ENCODE data around the gene TAF1B. TPM values are rescaled to one million over a fixed set of nuclear protein-coding genes. Genes with fewer than 3 reads are reported as not detected.

TAF1B gene
- total RNA-seq, 4 donors from 2014 or later = 6.7 to 19.3 (median 14.9) TPM

DNA sequence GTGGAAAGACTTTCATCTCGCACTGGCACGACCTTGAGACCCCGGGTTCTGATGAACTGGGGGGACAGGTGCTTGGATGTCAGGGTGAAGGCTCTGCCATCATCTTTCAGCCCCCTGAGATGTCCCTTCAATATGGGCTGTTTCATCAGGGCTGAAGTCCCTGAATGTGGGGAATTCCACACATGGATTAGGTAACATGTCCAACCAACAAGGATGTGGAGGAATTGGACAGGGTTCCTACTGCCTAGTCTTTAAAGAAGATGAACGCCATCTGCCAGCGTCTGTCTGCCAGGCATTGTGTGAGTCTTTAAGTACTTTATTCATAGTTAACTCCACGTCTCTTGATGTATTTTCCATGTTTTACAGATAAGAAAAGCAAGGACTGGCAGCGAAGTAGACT lies 102.3 kb downstream of the TAF1B start:
- Histone ChIP-seq H3K36me3 (no peaks in the 10 kb centered on the region), H3K4me3 (no peak overlapping the region), H3K4me1 (peaks cover 0 to 53% (median 4%) of the 10 kb centered on the region in 3 donors), H3K27ac (peak overlapping the region; percentile 75 to 86 (median 81)), H3K27me3 (peaks cover 0 to 14% (median 0%) of the 10 kb centered on the region in 4 donors), H3K9me3 (no peaks in the 10 kb centered on the region)
- DNase-seq = no peak
- 56 to 60% methylated on average over 7 of the region's 7 CpGs for WGBS, 2 donors
- TF ChIP-seq, protein P1, sequence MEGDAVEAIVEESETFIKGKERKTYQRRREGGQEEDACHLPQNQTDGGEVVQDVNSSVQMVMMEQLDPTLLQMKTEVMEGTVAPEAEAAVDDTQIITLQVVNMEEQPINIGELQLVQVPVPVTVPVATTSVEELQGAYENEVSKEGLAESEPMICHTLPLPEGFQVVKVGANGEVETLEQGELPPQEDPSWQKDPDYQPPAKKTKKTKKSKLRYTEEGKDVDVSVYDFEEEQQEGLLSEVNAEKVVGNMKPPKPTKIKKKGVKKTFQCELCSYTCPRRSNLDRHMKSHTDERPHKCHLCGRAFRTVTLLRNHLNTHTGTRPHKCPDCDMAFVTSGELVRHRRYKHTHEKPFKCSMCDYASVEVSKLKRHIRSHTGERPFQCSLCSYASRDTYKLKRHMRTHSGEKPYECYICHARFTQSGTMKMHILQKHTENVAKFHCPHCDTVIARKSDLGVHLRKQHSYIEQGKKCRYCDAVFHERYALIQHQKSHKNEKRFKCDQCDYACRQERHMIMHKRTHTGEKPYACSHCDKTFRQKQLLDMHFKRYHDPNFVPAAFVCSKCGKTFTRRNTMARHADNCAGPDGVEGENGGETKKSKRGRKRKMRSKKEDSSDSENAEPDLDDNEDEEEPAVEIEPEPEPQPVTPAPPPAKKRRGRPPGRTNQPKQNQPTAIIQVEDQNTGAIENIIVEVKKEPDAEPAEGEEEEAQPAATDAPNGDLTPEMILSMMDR (IDR thresholded peaks at IDR 0.05) = no peak
- TF ChIP-seq POLR2A (IDR thresholded peaks at IDR 0.05) = no peak
- intact Hi-C loops (cut with DNase I) = no loop called here

- no peak for DNase-seq
- Histone ChIP-seq H3K27ac (peak overlapping the region; percentile 75 to 86 (median 81)), H3K36me3 (no peaks in the 10 kb centered on the region), H3K4me3 (no peak overlapping the region), H3K27me3 (peaks cover 0 to 14% (median 0%) of the 10 kb centered on the region in 4 donors), H3K9me3 (no peaks in the 10 kb centered on the region), H3K4me1 (peaks cover 0 to 51% (median 0%) of the 10 kb centered on the region in 3 donors)
- TF ChIP-seq, protein P1 (IDR thresholded peaks at IDR 0.05) = no peak
- no peak for TF ChIP-seq POLR2A (IDR thresholded peaks at IDR 0.05)
- intact Hi-C loops (cut with DNase I) = no loop called here
- WGBS, 2 donors = 79 to 91% methylated on average over 7 of the region's 7 CpGs
Measured at GRCh38 chr2:9946076-9946475, 102.8 kb downstream of the TAF1B start.

GRCh38 chr2:9946818-9947217 lies 103.5 kb downstream of the TAF1B start:
- Histone ChIP-seq H3K4me1 (peaks cover 0 to 44% (median 0%) of the 10 kb centered on the region in 3 donors), H3K9me3 (no peaks in the 10 kb centered on the region), H3K36me3 (no peaks in the 10 kb centered on the region), H3K4me3 (no peak overlapping the region), H3K27ac (no peak overlapping the region), H3K27me3 (peaks cover 0 to 14% (median 0%) of the 10 kb centered on the region in 4 donors)
- DNase-seq = no peak
- intact Hi-C loops (cut with DNase I) = no loop called here
- 84 to 89% methylated on average over 4 to 5 of the region's 5 CpGs for WGBS, 2 donors
- TF ChIP-seq POLR2A (IDR thresholded peaks at IDR 0.05) = no peak
- TF ChIP-seq, protein P1 (IDR thresholded peaks at IDR 0.05) = no peak

DNA sequence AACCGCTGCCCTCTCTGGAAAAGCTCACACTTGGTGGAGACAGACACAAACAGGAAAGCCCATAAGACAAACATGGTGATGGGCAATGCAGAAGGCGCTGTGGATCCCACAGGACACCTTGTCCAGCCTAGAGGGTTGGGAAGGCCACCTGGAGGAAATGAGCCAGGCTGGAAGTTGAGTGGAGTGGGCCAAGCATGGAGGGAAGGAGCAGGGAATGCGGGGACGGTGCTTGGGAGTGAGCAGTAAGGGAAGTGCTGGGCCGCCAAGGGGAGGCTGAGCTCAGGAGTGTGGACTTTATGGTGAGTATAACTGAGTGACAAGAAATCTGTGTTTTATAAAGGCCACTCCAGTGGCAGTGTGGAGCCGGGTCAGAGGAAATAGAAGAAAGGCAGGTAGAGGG lies 105.4 kb downstream of the TAF1B start:
- peaks cover 0 to 45% (median 4%) of the 10 kb centered on the region in 3 donors for H3K4me1 ChIP-seq
- WGBS, 2 donors = 84 to 95% methylated on average over 6 of the region's 6 CpGs
- peak overlapping the region in 1 of 4 donors; percentile 94 for H3K27ac ChIP-seq
- peaks cover 0 to 23% (median 0%) of the 10 kb centered on the region in 4 donors for H3K27me3 ChIP-seq
- intact Hi-C loops (cut with DNase I) = no loop called here
- no peak overlapping the region for H3K4me3 ChIP-seq
- H3K9me3 ChIP-seq = no peaks in the 10 kb centered on the region
- no peak for TF ChIP-seq POLR2A (IDR thresholded peaks at IDR 0.05)
- TF ChIP-seq, protein P1 (IDR thresholded peaks at IDR 0.05) = no peak
- no peaks in the 10 kb centered on the region for H3K36me3 ChIP-seq
- no peak for DNase-seq

DNA sequence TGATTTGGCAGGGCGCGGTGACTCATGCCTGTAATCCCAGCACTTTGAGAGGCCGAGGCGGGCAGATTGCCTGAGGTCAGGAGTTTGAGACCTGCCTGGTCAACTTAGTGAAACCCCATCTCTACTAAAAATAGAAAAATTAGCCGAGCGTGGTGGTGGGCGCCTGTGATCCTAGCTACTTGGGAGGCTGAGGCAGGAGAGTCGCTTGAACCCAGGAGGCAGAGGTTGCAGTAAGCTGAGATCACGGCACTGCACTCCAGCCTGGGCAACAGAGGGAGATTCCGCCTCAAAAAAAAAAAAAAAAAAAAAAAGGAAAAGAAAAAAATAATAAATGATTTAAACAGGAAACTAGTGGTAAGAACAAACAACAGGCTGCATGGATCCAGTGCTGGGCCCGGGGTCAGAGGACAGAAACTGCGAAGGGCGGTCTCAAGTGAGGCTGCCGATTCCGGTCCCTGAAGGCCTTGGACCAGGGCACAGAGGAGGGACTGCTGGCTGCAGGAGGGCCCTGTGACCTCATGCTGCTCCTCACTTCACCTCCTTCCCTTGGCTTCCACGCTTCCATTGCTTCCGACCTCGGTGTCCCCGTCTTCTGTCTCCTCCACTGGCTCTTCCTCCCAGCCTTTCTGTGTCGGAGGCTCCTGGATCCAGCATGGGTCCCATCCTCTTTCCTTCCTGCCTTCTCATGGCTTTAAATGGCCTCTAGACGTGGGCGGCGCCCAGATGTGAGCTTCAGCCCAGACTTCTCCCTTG lies 106.1 kb downstream of the TAF1B start:
- DNase-seq = no peak
- H3K4me3 ChIP-seq = peak overlapping the region in 2 of 4 donors; percentile 59 to 87
- H3K9me3 ChIP-seq = no peaks in the 10 kb centered on the region
- H3K4me1 ChIP-seq = peaks cover 0 to 42% (median 4%) of the 10 kb centered on the region in 3 donors
- 86 to 88% methylated on average over 21 to 22 of the region's 23 CpGs for WGBS, 2 donors
- no peak for TF ChIP-seq POLR2A (IDR thresholded peaks at IDR 0.05)
- TF ChIP-seq, protein P1 (IDR thresholded peaks at IDR 0.05) = no peak
- intact Hi-C loops (cut with DNase I) = no loop called here
- H3K27ac ChIP-seq = peak overlapping the region in 2 of 4 donors; percentile 91 to 94
- H3K27me3 ChIP-seq = peaks cover 0 to 23% (median 0%) of the 10 kb centered on the region in 4 donors
- H3K36me3 ChIP-seq = no peaks in the 10 kb centered on the region

Measured in esophagus squamous epithelium (tissue), 5 donors.